CD4-positive, alpha-beta T cell treated with Interleukin-15 for 4 hours (primary cell): ENCODE results near the gene MUC4.

Source experiments
- DNase-seq: peaks from one replicate; pipeline ENCODE4 v3.0.0-alpha.2; 2020; ENCODE audit warnings: low spot score

MUC4 gene, protein sequence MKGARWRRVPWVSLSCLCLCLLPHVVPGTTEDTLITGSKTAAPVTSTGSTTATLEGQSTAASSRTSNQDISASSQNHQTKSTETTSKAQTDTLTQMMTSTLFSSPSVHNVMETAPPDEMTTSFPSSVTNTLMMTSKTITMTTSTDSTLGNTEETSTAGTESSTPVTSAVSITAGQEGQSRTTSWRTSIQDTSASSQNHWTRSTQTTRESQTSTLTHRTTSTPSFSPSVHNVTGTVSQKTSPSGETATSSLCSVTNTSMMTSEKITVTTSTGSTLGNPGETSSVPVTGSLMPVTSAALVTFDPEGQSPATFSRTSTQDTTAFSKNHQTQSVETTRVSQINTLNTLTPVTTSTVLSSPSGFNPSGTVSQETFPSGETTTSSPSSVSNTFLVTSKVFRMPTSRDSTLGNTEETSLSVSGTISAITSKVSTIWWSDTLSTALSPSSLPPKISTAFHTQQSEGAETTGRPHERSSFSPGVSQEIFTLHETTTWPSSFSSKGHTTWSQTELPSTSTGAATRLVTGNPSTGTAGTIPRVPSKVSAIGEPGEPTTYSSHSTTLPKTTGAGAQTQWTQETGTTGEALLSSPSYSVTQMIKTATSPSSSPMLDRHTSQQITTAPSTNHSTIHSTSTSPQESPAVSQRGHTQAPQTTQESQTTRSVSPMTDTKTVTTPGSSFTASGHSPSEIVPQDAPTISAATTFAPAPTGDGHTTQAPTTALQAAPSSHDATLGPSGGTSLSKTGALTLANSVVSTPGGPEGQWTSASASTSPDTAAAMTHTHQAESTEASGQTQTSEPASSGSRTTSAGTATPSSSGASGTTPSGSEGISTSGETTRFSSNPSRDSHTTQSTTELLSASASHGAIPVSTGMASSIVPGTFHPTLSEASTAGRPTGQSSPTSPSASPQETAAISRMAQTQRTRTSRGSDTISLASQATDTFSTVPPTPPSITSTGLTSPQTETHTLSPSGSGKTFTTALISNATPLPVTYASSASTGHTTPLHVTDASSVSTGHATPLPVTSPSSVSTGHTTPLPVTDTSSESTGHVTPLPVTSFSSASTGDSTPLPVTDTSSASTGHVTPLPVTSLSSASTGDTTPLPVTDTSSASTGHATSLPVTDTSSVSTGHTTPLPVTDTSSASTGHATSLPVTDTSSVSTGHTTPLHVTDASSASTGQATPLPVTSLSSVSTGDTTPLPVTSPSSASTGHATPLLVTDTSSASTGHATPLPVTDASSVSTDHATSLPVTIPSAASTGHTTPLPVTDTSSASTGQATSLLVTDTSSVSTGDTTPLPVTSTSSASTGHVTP (N-terminal part only)

DNA sequence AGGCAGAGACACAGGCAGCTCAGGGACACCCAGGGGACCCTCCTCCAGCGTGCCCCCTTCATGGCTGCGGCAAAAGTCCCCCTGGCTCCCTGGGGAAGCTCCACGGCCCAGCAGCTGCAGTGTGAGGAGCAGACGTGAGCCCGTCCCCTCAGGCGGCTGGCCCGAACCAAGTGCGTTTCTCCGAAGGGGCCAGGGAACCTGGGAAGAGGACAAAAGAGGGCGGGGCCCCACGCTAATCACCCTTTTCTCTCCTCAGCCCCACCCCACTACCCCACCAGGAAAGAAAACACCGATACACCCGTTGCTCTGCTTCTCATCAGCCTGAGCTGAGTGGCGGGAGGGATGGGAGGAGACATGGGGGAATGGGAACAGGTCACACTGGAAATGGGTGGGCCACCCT is at the start of gene MUC4:
Gene MUC4, minus strand, starts transcription at position 174 of the 400 bp plus-strand sequence. Its CDS starts 112 bp downstream, at position 62.
- DNase-seq, result no peak

DNA sequence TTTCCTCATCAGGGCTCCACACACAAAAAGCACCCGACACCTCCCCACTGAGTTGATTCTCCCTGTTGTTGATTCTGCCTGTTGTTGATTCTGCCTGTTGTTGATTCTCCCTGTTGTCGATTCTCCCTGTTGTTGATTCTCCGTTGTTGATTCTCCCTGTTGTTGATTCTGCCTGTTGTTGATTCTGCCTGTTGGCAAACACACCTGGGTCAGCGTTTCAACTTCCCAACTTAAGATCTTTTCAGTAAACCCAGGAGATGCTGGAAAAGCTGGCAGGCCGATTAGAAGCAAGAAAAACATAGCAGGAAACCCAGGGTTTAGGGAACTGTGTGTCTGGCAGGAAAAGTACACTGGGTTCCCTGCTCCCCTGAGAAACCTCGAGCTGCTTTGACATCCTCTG is 48.7 kb upstream of the MUC4 start:
- no peak for DNase-seq

DNA sequence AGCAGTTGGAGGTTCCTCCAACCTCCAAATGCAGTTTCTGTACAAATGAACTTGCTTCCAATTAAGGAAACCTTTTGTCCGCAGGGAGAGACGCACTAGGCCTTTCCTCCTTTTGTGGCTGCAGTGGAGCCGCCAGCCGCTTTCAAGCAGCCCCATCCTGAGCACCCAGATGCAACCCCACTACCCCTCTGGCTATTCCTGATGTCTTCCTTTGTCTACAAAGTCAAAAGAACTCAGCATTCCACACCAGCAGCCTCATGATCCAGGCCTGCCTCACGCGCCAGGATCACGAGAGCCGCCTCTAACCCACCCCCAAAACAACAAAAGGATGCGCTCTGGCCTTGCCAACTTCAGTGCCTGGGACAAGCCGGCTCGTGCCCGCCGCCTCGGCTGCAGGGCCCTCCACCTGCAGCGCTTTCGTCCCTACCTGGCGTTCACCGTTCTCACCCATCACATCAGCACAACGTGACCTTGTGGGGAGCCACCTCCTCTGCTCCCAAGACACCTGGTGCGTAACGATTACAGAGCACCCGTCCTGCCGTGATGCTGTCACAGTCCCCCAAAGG is 48.2 kb upstream of the MUC4 start:
- DNase-seq, result no peak

DNA sequence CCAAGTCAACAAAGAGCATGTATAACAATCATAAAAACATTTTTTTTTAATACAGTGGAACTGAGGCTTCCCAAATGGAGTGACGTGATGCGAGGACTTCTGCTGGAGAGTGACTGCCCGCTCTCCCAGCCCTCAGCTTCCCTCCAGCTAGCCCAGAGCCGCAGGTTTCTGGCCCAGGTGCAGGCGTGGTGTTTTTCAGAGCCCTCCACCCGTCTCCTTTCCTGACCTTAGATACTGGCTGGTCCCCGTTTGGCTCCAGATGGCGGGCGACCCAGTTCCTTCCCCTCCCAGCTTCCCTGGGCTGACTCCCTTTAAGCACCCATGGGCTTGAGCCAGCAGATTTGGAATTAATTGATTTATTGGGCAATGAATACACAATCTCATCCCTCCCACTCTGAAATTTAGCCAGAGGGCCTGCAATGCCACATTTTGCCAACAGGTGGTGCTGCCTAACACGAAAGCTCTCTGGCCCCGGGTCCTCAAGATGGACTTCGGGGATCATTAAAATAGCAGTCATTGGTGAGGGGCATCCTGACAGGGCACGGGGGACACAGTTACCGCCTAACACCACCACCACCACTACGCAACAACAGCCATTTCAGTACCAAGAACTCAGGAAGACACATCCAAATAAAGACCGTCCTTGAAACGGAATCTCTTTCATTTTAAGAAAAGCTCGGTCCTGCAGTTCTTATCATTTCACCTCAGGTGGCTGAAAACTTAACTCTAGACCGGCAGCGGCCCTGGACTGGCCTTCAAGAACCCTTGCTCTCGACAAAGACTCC is 47.5 kb upstream of the MUC4 start:
- DNase-seq, result peak; percentile 78

DNA sequence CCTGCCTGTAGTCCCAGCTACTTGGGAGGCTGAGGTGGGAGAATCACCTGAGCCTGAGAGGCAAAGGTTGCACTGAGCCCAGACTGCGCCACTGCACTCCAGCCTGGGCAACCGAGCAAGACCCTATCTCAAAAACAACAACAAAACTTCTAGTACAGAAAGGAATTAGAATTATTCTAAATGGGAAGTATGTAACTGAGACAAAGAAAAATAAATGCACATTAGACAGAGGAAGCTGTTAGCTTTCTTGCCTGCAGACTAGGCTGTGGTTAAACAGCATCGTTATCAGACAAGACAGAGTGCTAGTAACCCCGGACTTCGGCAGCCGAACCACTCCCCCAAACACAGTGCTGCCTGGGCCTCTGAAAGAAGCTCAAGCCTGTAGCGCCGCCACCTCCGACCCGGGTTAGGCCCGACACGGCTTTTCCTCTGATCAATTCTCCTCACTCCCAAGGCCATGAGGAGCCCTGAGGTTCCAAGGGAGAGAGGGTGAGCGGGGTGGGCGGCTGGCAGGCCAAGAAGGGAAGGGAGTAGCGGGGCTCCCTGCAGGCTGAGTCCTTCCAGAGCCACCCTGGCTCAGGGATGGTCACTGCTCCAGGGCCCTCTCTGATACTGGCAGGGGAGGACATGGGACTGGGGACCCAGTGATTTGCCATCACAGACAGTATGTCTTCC is 44.8 kb upstream of the MUC4 start:
- DNase-seq, result no peak

DNA sequence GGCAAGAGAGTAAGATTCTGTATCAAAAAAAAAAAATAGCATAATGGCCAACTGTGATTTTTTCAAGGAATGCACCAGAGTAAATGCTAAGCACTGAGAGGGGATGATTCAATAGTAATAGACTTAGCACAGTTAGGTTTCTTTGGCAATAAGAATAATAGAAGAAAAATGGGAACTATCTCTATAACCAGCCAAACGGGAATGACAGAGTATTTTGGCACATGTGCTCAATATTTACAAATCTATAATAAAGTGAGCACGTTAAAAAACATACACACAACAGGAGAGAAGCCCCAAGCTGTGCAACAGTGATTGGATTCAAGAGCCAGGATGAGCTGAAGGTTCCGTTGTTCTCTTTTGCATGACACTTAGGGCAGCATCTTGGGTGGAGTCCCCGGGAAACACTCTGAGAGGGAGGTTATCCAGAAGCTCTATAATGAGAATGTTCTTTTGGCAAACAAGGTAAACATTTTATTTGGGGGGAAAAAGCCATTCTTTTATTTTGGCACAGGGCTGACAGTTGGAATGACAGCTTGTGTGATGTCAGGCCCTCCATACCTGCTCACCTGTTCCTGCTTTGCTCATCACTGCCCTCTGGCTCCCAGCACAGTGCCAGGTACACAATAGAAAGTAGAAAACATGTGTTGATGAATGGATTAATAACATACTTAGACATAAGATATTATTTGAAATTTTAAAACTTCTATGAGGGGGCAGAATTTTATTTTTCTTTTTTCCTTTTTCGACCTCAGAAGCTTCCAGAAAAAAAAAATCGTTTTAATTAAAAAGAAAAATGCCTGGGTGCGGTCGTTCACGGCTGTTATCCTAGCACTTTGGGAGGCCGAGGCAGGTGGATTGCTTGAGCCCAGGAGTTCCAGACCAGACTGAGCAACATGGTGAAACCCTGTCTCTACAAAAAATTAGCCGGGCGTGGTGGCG is 44.0 kb upstream of the MUC4 start:
- no peak for DNase-seq

DNA sequence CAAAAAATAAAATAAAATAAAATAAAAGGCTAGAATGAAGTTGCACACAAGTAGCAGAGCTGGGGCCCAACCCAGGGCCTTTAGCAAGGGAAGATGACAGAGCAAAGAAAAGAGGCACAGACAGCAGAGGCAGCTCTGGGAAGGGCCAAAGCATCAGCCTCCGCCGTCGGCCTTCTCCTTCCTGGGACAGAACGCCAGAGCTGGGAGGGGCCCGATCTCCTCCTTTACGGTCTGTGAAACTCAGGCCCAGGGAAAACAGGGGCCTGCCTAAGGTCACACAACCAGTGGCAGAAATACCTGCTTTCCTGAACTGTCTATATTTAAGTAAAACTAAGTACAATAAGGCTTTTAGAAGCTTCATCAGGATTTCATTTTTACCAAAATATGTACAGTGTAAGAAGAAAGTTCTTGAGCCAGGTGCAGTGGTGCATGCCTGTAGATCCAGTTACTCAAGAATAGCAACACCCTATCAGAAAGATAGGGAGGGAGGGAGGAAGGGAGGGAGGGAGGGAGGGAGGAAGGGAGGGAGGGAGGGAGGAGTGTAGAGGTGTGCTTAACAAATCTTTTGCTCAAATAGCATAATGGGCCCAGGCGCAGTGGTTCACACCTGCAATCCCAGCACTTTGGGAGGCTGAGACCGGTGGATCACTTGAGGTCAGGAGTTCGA is 43.0 kb upstream of the MUC4 start:
- no peak for DNase-seq

DNA sequence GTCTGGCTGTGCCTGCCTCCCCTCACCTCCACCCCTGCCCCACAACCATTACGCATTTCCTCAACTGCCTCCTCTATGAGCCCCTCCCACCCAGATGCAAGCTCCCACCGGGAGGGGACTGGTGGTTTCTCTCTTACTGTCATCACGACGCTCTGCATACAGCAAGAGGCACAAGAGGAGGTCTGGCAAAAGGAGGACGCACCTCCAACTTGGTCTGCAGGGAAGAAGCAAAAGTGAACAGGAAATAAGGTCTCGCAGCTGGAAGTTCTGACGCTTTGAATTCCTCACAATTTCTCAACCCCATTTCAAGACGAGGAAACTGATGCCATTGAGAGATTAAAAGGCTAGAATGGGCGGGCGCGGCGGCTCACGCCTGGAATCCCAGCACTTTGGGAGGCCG is 42.3 kb upstream of the MUC4 start:
- no peak for DNase-seq

DNA sequence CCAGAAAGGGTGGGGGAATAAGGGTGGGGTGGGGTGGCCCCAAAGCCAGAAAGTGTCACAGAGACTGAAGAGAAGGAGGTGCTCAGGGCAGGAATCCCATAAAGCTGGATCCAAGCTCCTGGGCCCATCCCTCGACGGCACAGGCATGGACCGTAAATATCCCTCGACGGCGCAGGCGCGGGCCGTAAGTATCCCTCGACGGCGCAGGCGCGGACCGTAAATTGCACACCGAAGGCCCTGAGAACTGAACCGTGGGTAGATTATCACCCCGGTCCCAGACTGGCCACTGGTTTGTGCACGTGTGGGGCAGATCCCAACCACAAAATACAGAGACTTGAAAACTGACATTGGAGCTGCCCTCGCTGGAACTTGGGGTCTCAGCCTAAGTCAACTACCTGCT is 41.3 kb upstream of the MUC4 start:
- no peak for DNase-seq

DNA sequence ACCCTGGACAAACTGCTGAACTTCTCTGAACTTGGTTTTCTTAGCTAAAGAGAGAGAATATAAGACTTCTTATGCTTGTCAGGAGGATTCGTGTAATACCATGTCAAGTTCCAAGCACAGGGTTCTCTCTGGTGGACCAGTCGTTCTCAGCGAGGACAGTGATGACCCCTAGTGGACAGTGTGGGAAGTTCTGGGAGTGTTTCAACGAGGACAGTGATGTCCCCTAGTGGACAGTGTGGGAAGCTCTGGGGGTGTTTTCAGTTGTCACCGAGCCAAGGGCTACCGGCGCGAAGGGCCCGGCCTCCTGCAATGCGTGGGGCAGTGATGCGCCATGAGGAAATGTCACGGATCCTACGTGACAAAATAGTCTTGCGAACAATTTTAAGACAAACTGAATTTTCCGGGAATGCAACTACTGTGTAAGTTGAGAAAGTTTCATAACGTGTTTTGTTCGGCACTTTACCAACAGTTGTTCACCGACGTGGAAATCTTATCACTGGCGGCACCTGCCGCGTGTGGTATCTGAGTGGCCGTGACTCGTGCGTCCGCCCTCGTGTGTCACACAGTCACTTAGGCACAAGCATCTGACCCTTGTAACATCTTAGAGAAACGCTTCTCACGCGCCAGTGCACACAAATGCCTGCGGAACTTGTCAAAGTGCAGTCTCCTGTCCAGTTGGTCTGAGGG is 39.3 kb upstream of the MUC4 start:
- peak; percentile 93 for DNase-seq

DNA sequence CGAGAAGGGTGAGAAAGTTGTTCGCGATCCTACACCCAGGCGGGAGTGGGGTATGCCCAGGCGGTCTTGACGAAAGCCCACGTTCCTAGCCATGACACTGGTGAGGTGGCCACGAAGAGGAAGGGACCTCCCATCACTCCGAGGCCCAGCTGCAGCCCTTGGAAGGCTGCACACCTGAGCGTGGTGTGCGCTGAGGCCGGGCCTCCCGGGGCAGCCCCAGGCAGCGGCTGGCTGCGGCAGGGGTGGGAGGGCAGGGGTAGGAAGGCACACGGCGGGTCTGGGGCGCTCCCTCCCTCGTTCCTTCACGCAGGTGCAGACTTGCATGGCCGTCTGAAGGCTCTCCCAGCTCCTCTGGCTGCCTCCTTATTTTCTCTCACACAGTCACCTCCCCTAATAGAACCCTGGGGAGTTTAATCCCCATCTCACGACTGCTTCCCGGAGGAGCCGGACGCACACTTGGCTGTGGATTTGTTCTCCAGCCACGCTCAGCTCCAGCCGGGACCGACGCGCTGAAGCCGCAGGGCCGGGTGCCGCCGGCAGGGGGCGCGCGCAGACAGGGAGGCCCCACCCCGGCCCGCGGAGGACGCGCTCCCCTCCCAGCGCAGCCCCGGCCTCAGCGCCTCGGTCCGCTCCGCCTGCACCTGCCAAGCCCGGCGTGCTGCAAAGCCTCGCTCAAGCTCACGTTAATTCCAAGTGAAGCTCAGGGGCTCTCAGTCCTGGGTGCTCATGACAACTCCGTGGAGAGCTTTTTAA is 37.8 kb upstream of the MUC4 start:
- no peak for DNase-seq

DNA sequence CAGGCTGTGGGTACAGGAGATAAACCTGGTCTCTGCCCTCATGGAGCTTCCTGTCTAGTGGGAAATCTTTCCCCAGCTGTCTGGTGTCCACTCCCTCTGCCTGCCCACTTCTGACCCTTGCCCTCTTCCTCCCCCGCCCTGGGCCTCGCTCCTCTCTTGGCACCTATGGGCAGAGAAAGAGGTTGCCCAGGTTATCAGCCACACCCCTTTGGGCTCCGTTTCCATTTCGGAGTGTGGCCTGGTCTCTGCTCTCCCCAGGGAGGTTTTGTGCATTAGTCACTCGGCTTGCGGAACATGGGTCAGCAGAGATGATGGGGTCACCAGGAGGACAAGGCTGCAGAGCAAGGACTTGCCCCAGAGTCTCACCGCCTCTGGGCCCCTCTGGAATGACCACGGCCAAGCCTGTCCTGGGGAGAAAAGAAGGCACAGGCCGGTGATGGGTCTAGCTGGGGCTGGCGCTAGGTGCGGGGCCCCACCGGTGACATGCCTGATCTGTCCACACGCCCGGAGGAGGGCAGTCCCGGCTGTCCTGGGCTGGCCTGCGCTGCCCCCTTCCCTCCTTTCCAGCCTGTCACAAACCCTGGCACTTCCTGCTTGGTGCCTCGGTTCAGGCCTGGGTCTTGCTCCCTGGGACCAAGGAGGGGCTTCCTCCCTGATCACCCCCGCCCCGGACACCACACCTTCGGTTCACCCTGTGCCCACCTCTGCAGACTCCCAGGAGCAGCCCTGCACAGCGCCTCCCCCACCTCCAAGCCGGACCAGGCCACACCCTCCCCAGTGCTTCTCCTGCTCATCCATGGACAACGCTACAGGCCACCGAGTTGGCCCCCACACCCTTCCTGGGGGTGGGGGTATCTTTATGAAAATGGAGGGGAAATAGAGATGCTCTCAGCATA is 35.6 kb upstream of the MUC4 start:
- no peak for DNase-seq

DNA sequence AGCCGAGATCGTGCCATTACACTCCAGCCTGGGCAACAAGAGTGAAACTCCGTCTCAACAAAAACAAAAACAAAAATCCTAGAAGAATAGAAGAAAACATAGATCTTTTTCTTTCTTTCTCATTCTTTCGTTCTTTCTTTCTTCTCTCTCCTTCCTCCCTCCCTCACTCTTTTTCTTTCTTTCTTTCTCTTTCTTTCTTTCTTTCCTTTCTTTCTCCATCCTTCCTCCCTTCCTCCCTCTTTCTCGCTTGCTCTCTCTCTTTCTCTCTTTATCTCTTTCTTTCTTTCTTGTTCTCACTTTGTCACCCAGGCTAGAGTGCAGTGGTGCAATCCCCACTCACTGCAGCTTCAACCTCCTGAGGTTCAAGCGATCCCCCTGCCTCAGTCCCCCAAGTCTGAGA is 33.8 kb upstream of the MUC4 start:
- DNase-seq, result no peak

DNA sequence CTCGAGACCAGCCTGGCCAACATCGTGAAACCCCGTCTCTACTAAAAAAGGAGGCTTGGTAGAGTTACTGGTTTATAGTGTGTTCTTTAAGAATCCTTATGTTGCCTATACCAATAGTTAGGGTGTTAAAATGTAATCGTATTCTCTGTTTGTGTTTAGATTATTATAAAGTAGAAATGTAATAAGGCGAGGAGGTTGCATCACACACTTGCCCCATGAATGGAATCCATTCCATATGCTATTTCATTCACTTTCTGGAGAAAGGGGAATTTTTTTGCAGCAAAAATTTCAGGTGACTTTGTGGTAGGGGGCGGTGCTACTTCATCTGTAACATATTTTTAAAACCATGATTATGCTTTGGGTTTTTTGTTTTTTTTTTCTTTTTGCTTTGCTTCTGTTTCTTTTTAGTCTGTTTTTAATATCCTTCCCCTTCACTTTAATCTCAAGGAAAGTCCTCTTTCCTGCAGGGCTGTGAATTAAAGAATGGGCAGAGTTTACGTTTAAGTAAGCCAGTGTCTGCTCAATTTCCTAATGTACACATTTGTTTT is 33.0 kb upstream of the MUC4 start:
- DNase-seq, result no peak

DNA sequence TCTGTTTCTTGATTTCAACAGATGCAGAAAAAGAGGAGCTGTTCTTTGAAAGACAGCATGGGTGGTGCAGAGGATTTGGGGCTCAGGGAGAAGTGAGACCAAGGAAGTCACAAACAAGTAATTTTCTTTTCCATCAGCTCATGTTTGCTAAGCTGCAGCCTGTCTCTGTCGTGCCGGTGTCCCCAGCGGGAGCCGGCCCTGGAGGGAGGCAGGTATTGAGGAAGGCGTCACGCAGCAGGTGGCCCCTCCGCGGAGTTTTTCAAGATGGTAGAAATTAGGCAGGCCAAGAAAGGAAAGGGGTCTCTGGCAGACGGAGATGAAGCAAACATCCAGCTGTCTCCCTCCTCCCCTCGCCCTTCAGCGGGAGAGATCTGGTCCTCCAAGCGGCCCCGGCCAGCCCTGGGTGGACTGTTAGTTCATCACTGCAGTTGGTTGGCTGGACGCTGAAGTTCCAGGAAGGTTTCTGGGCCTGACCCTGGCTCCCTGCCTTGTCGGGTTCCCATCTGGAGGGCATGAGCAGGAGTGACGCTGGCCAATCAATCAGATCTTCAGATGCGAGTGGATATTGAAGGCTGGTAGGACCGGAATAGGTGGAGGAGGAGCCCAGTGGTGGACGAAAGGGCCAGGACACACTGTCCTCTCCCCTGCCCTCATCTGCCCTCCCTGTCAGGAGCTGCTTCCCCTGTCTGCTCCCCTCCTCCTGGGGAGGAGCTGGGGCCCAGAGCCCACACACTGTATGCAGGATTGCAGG is 27.7 kb upstream of the MUC4 start:
- DNase-seq, result no peak
